Activated T-cell treated with anti-CD3 and anti-CD28 coated beads, Interleukin-2, amount 50 U/mL, for 1 hour (primary cell): ENCODE results near the gene CGB5.
"Not testable (repeated sequence)": the region's sequence is repeated elsewhere in the genome, so short reads cannot be mapped to it uniquely, and the experiment has no call there.

Experiments
- DNase-seq: peaks from one replicate; pipeline ENCODE4 v3.0.0-alpha.2; 2020

CGB5 gene

GRCh38 chr19:49059053-49059452 lies 15.4 kb downstream of the CGB5 start:
- DNase-seq: no peak

DNA sequence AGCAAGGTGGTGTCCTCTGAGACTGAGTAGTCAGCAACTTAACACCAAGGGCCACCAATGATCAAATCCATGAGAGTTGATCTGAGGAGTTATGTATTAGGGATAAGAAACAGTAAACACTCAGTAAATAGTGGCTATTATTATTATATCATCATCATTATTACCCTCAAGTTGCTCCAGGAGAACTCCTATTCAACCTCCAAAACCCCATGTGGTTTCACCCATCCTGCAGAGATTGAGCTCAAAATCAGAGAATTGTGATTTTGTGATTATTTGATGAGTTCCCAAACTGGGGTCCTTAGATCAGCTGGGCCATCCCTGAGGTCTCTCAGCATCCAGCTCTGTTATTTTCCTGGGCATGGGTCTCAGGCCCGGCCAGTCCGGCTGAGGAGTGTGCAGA lies 17.4 kb downstream of the CGB5 start:
- DNase-seq: no peak

DNA sequence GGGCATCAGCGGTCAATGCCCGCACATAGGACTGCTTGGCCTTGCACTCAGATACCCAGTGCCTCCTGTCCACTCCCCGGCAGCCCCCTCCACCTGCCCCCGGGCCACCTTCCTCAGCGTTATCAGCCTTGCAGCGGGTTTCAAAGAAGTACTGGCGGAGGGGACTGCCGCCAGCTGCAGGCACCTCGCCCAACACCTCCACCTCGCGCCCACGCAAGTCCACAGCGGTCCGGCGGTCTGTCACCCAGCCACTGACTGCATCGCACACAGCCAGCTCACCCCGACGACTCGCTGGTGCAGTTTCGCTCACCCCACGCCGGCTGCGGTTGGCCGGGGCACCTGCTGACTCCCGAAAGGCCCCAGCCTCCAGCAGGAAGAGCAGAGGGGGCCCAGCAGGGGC lies 17.8 kb downstream of the CGB5 start:
- no peak for DNase-seq

GRCh38 chr19:49064029-49064629 lies 20.5 kb downstream of the CGB5 start:
- no peak for DNase-seq

GRCh38 chr19:49064768-49065611 lies 21.3 kb downstream of the CGB5 start, which contains the start of gene NTF4:
NTF4 (minus strand) TSS chr19:49064818; CDS start chr19:49061997, 2,821 bp downstream.
- DNase-seq: no peak

- DNase-seq: no peak
These were observed 22.4 kb downstream of the CGB5 start for GRCh38 chr19:49065905-49066512.

- DNase-seq: no peak
These were observed 23.9 kb downstream of the CGB5 start for GRCh38 chr19:49067554-49067953.

DNA sequence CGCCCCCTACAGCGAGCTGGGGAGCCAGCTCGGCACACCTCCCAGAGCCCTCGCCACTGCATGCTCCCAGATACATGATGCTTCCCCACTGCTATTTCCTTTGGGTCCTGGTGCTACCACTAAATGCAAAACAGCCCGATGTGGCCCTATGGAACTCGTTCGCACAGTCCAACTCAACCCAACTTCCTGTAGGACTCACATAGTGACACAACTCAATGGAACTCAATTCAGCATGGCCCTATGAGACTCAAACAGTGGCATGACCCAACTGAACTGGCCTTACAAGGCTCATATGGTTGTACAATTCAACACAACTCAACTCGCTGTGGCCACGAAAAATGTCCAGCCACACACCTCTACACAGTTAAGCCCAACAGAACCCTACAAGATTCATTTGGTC lies 25.4 kb downstream of the CGB5 start:
- DNase-seq: no peak

DNA sequence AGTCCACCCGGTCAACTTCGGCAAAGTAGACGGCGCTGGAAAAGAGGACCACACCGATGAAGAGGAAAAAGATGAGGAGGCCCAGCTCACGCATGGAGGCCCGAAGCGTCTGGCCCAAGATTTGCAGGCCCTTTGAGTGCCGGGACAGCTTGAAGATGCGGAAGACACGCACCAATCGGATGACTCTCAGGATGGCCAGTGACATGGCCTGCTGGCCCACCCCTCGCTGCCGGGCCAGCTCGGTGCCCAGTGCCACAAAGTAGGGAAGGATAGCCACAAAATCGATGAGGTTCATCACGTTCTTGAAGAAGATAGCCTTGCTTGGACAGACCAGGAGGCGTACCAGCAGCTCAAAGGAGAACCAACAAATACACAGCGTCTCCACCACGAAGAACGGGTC lies 26.8 kb downstream of the CGB5 start:
- no peak for DNase-seq

- DNase-seq: peak; percentile 37
These were observed 28.4 kb downstream of the CGB5 start for GRCh38 chr19:49071860-49072547.

GRCh38 chr19:49073514-49074378 lies 30.1 kb downstream of the CGB5 start:
- DNase-seq: no peak

DNA sequence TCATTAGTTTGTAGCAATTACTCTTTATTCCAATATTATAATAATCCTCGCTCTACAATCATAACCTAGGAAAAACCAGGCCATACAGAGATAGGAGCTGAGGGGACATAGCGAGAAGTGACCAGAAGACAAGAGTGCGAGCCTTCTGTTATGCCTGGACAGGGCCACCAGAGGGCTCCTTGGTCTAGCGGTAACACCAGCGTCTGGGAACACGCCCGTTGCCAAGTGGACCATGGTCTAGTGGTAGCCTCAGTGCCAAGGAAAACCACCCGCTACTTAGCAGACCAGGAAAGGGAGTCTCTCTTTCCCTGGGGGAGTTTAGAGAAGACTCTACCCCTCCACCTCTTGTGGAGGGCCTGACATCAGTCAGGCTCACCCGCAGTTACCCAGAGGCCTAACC lies 31.2 kb downstream of the CGB5 start:
- DNase-seq: not testable (repeated sequence)

- no peak for DNase-seq
These were observed 36.7 kb downstream of the CGB5 start for GRCh38 chr19:49080392-49080791.

DNA sequence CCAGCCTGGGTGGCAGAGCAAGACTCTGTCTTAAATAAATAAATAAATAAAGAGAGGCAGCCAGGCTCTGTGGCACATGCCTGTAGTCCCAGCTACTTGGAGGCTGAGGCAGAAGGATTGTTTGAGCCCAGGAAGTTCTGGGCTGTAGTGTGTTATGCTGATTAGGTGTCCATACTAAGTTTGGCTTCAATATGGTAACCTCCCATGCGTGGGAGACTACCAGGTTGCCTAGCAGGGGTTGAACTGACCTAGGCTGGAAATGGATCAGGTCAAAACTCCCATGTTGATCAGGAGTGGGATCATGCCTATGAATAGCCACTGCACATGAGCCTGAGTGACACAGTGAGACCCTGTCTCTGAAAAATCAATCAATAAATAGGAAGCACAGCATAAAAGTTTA lies 37.6 kb downstream of the CGB5 start:
- no peak for DNase-seq

DNA sequence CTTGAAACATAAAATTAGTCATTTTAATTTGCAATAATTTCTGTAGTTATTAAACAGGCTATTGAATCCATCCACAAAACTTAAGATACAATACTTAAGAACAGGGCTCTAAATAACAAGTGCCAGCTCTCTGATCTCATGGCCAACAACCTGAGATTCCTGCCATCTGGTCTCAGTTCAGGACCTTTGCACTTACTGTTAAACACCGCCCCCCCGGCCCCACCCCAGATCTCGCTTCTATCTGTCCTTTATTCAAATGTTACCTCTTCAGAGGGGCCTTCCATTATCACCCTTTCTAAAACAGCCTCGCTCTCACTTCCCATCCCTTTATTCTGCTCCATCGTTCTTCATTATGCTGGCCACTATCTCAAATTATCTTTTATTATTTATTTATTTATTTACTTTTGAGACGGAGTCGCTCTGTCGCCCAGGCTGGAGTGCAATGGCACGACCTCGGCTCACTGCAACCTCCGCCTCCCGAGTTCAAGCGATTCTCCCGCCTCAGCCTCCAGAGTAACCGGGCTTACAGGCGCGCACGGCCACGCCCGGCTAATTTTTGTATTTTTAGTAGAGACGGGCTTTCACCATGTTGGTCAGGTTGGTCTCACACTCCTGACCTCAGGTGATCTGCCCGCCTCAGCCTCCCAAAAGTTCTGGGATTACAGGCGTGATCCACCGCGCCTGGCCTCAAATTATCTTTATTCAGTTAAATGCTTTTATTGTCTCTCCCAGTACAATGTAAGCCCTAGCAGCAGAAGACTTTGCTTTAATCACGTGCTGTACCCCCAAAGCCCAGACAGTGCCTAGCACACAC lies 40.8 kb downstream of the CGB5 start:
- no peak for DNase-seq

DNA sequence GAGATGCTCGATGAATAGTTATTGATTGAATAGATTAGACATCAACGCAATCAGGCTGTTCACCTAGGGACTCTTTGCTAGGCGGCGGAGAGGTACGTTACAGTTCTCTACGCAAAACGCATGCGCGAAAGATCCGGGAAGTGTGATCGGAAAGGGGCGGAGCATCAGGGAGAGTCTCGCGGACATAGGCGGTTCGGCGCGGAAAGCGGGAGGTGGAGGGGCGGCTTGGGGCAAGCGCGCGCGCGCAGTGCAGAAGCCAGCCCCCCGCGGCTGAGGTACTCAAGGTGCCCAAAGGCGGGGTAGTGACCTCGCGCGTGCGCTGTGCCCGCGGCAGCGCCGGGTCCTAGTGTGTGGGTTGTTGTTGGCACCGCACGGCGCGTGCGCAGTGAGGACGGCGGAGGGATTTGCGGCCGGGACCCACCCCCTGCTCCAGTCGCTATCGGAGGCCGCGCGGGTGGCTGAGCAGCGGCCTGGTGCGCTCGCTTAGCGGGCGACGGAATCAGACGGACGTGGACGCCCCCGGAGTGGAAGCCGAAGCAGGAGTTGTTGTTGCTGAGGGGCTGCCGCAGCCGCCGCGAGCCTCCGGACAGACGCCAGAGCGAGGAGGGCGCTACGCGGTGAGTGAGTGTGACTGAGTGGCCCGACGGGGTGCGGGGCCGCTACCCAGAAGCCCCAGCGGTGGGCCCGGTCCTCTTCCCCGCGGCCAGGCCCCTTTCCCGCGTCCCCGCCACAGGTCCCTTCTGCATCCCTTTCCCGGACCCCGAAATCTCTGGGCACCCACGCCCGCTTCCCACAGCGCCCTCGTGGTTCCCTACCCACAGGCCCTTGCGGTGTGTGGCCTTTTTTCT lies 41.6 kb downstream of the CGB5 start, which contains the start of gene SNRNP70:
Gene SNRNP70 (plus strand): TSS at position 432 of the 848 bp plus-strand sequence. CDS start 964 bp downstream, outside the sequence.
- DNase-seq: peak; percentile 98

- no peak for DNase-seq
These were observed 42.2 kb downstream of the CGB5 start for GRCh38 chr19:49085868-49086232.

GRCh38 chr19:49086296-49086695 lies 42.6 kb downstream of the CGB5 start:
- DNase-seq: no peak

GRCh38 chr19:49091391-49092038 lies 47.9 kb downstream of the CGB5 start:
- DNase-seq: no peak

- no peak for DNase-seq
These were observed 49.0 kb downstream of the CGB5 start for GRCh38 chr19:49092686-49093085.
